ENCODE results near the gene NUB1.

The NUB1 gene

GRCh38 chr7:151392002-151392401, 50.4 kb downstream of the NUB1 start:
- DNase-seq: no peak

- DNase-seq: no peak
Observed at GRCh38 chr7:151392426-151392825, 50.8 kb downstream of the NUB1 start.

DNA sequence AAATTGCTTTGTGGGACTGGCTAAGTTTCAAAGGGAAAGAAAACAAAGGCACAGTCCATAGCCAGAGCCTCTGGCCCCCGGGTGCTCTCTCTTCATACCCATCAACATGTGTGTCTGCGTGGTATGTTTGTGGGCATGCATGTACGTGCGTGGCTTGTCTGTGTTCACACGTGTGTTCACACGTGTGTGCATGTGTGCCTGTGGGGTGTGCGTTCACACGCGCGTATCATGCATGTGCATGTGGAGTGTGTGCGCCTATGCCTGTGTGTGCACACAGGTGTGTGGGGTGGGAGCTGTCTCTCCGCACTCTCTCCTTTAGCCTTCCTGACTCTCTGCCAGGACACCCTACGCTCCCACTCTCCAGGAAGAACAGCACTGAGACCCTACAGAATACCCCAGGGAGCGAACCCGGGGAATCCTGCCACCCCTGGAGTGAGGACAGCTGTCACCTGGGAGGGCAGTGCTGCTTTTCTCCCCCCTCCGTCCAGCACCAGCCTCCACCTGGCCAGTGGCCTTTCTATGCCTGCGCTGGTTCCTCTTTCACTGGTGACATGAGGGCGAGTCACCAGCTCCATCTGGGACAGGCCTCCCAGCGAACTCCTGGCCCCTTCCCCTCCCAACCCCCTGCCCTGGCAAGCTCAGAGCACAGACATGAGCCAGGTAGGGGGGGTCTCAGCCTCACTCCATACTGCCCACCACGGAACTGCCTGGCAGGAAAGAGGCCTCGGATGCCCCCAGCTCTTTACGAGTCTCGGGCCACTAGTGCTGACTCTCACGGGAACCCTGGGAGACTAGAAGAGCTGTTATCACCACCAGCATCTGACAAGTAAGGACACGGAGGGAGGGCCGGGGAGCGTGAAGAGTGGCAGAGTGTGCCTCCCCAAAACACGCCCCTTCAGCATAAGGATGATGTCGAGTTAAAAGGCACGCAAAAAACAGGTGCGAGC, 51.7 kb downstream of the NUB1 start:
- DNase-seq: no peak

GRCh38 chr7:151394076-151395035, 52.7 kb downstream of the NUB1 start:
- no peak for DNase-seq

GRCh38 chr7:151395036-151395367, 53.4 kb downstream of the NUB1 start:
- no peak for DNase-seq

GRCh38 chr7:151396328-151396970, 54.8 kb downstream of the NUB1 start:
- DNase-seq: no peak

DNA sequence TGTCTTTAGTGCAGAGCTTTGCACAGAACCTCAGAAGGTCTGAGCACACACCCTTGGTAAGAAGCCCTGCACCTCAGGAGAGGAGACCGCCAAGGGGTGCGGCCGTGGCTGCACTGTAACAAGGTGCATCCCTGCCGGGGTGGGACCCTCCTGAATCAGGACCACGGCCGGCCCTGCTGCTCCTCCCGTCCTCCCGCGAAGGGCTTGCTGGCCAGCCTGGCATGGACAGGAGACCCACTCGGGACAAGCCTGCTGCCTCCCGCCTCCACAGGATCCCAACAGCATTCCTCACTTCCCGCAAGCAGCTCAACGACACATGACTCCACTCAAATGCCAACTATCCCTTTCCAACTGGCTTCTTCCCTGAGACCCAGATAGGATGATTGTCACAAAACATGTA, 55.4 kb downstream of the NUB1 start:
- DNase-seq: no peak

- no peak for DNase-seq
Observed at GRCh38 chr7:151398446-151399304, 57.1 kb downstream of the NUB1 start.

DNA sequence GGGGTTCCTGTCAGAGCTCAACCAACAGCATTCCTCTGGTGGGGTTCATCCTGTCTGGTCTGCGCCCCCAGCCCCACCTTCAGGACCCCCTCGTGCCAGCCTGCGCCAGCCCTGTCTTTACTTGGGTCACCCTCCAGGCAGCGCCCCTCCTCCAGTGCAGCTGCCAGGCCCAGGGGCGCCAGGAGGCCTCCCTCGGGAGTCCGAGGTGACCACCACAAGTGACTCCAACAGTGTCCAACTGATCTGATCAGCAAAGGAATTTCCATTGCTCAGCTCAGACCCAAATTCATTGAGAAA, 57.6 kb downstream of the NUB1 start:
- DNase-seq: no peak

DNA sequence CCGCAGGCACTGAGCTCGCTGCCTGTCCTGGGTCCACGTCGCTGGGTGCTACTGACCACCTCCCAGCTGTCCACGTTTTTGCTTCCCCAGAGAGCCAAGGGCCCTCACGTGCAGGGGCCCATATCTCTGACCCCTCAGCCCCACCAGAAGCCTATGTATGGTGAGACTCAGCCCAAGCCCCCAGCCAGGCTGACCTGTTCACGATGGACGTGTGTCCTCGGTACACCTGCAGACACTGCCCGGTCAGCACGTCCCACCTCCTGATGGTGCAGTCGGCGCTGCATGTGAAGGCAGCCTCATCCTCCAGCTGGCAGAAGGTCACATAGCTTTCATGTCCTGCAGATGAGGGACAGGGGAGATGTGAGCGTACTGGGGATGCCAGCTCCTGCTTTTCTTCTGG, 58.3 kb downstream of the NUB1 start:
- DNase-seq: no peak

DNA sequence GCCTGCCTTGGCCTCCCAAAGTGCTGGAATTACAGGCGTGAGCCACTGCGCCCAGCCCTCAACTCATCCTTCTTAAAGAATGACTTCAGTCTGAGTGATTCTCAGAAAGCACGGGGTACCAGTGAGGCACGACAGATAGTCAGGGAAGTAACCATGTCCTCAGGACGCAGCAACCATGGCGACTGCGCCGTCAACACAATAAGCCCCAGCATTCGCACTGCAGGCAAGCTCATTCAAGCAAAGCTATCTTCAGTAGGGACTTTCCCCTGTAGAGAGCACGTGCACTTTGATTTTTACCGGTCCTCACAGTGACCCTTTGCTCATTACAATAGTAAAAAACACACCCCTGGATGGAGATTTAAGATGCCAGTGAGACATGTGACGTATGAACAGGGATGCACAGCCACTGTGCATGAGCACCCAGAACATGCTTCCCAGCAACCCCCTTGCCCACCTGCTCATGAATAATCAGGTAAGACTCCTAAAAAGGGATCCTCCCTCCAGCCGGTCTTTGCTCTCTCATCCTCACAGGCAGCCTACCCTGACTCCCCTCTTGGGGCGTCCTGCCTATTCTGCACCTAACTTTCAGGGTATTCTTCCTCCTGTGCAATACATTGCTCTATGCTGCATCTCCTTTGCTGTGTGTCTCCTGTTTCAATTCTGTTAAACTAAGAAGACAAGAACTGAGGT, 59.2 kb downstream of the NUB1 start:
- DNase-seq: no peak

DNA sequence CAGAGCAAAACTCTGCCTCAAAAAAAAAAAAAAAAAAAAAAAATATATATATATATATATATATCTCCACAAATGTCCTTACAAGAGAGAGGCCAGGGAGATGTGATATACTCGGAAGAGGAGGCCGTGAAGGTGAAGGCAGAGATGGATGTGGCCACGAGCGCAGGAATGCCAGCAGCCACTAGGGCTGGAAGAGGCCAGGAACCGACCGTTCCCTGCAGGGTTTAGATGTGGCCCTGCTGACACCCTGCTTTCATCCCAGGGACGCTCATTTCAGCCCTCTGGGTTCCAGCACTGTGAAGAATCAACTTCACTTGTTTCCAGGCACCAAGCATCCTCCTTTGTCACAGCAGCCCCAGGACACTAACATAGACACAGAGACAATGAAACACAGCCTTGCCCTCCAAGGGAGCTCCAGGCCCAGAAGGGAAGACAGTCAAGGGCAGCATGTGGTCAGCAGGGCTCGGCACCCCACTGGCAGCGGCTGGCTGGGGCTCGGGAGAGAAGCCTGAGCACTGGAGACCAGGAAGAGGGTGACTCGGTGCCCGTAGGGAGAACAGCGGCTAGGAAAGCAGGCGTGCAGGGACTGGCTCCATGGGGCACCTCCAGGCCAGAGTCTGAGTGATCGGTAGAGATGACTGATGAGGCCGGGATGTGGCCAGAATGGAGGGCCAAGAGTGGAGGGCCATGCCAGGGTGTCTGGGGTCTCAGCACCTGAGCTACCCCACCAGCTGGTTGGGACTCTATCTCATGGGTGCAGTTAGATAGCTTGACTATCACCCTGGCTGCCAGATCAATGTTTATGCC, 60.6 kb downstream of the NUB1 start:
- DNase-seq: no peak

DNA sequence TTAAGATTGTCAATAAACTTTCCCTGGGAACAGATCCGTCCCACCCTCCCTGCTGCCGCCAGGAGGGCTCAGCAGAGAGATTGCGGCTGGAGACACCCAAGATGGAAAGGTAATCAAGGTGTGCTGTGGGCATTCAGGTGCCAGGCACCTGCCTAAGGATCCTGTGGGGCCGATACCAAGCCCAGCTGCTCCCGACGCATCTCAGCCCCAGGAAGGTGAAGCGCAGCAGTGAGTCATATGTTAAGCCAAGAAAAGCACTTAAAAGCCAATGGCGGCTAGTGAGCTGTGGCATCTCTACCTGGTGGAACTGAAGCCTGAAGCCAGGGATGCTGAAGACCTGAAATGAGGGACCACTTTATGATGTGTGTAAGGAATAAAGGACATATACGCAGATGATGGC, 62.2 kb downstream of the NUB1 start:
- no peak for DNase-seq

GRCh38 chr7:151404216-151405011, 62.8 kb downstream of the NUB1 start:
- no peak for DNase-seq

- no peak for DNase-seq
Observed at GRCh38 chr7:151405056-151405455, 63.4 kb downstream of the NUB1 start.

GRCh38 chr7:151405588-151405987, 64.0 kb downstream of the NUB1 start:
- no peak for DNase-seq

DNA sequence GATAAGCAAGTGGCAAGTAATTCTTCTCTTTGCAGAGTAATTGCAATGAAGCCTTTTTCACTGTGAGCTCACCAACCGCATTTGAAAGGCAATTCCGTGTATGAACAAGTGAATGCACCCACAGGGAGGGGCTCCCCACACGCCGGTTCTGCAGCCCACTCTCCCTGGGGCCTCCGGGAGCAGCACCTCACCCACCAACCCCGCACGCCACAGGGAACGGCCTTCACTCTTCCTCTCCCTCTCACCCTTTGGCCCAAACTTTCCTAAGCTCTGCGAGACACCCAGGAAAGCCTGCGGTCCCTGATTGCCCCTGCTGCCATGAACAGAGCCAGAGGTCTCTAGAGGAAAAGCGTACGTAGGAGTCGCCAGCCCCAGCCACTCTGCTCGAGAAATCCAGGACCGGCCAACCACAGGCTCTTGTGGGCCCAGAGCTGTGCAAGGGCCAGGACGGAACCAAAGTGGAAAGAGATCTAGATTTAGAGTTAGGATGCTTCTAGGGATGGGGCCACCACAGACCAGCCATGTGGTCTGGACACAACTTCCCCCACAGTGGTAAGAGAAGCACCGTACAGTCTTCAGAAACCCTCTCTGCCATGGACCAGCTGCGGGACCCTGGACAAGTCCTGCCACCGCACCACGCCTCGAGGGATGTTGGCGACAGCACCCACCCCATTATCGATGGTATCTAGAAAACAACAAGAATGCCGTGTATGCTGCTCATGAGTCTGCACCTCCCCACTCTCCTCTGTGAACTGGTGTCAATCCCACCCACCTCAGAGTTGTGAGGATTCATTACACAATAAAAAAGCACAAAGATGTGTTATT, 64.7 kb downstream of the NUB1 start:
- DNase-seq: no peak

DNA sequence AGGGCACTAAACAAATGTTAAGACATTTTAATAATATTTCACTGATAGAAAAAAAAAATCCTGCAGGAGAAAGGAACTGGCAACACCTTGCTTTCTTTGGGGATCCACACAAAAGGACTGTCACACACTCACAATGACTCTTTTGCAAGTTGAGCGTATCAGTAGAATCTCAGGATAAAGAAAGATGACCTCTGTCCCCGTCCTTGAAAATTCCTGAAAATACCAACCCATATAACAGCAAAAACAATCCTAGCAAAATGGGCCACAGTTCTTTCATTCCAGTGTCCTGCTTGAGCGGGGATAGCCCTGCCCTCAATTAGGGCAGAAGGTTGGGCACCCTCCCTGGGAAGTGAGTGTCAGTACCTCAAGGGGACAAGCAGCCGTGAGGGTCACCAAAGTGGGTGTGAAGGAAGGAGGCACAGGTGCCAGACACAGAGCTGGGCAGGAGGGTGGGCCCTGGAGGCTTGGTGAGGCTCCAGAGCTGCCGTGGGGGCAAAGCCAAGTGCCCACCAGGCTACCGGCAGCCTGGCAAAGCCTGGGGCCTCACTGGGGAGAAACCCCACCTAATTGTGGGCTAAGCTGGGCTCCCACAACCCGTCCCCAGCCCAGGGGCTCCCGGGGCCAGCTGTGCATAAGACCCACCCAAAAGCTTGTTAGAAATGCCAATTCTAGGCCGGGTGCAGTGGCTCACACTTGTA, 65.4 kb downstream of the NUB1 start:
- no peak for DNase-seq

DNA sequence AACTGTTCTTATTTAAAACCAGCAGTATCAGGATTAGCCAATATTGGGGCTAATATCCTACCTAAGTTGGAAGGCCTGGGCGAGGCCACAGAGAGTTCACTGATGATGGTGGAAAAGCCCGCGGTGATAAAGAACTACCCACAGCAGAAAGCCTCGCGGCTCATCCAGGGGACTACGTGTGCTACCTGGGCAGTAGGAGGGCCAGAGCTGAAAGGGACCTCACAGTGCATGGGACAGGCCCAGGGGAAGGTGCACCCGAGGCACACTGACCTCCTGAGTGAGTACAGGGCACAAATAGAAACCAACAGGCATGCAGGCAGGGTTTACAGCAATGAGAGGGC, 66.9 kb downstream of the NUB1 start:
- DNase-seq: no peak

Data from NCI-H1417 treated with DMSO at 0.1 percent for 48 hours (cell line).